Activated CD4-positive, alpha-beta memory T cell treated with anti-CD3 and anti-CD28 coated beads for 36 hours (primary cell): ENCODE measurements around the gene NDST4. TPM values are rescaled to one million over a fixed set of nuclear protein-coding genes. Genes with fewer than 3 reads are reported as not detected.

Source experiments
- CTCF ChIA-PET: fragments of 350-600 bp; sonication (Branson Sonifier 250); formaldehyde crosslinking; loops from one replicate; lab custom pipeline; 2021; ENCODE audit warnings: antibody characterized with exemption, inconsistent platforms; lab: Charles Lee
- POLR2A ChIA-PET: fragments of 350-600 bp; sonication (Branson Sonifier 250); formaldehyde crosslinking; loops from one replicate; lab custom pipeline; 2021; ENCODE audit warnings: antibody characterized with exemption; lab: Charles Lee
- DNase-seq: peaks from one replicate; pipeline ENCODE4 v3.0.0-alpha.2; 2020
- H3K27ac Mint-ChIP-seq: one replicate; pipeline ENCODE4 v1.8.0; 2021; ENCODE audit warnings: mixed read lengths
- H3K27me3 Mint-ChIP-seq: one replicate; pipeline ENCODE4 v1.8.0; 2021; ENCODE audit warnings: mixed read lengths
- H3K36me3 Mint-ChIP-seq: one replicate; pipeline ENCODE4 v1.8.0; 2021; ENCODE audit warnings: mixed read lengths
- H3K4me1 Mint-ChIP-seq: one replicate; pipeline ENCODE4 v1.8.0; 2021; ENCODE audit warnings: low read depth, mixed read lengths
- H3K4me3 Mint-ChIP-seq: one replicate; pipeline ENCODE4 v1.8.0; 2021; ENCODE audit warnings: mild to moderate bottlenecking, mixed read lengths
- H3K9me3 Mint-ChIP-seq: one replicate; pipeline ENCODE4 v1.8.0; 2021; ENCODE audit warnings: mixed read lengths
- intact Hi-C: fragments of 100-400 bp; cut with micrococcal nuclease; formaldehyde crosslinking; loops from one replicate; pipeline ENCODE4 v1.15.1; 2023
- total RNA-seq, 2 experiments: library from RNA; stranded (reverse); gene quantifications; one replicate each; pipeline ENCODE4 v1.2.3, GENCODE V29; 2021

Gene NDST4
- not detected for total RNA-seq

DNA sequence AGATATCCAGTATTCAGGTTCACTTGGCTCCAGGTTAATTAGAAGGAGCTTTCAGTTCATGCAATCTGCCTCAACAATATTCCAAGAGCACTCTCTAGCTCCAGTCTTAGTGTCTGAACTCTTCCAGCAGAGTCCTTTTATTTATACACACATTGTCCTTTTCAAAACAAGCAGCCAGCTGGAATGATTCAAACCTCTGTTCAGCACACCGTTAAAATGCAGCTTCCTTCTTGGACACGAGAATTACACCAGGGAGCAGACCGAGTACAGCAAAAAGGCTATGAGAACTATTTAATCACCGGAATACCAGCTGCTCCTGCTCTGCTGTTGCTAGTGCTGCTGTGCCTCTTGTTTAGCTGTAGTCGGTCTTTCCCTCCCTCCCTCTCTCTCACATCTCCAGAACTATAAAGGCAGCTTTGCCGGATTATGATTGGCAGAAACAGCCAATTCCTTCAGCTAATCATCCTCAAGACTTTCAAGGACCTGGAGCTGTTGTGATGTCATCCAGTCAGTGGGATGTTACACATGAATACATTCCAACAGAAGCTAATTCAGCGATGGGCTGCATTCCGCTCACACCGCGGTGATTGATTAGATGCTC is at the start of gene NDST4:
Gene NDST4, minus strand, starts transcription at position 115 of the 601 bp plus-strand sequence. CDS start 36,584 bp downstream, outside the sequence.
- Mint-ChIP-seq H3K27ac (no peak within 1 kb of the TSS), H3K4me3 (no peak within 1 kb of the TSS), H3K27me3 (no peaks in the 10 kb centered on the region), H3K4me1 (no peaks in the 10 kb centered on the region), H3K36me3 (no peaks in the 10 kb centered on the region), H3K9me3 (no peaks in the 10 kb centered on the region)
- ChIA-PET POLR2A (no interaction called here), CTCF (interaction anchor here (0.6 kb wide), 1 partner anchor 173 kb away, joined by 3 read pairs; no protein-coding TSS in a partner anchor)
- intact Hi-C loops: no loop called here
- no peak for DNase-seq

- CTCF ChIA-PET: interaction anchor here (1.3 kb wide), 1 partner anchor 70 kb away, joined by 3 read pairs; no protein-coding TSS in a partner anchor
- intact Hi-C loops: no loop called here
- H3K36me3 Mint-ChIP-seq: no peaks in the 10 kb centered on the region
- POLR2A ChIA-PET: no interaction called here
- no peak for DNase-seq
- H3K9me3 Mint-ChIP-seq: peaks cover 2% of the 10 kb centered on the region
- H3K27me3 Mint-ChIP-seq: no peaks in the 10 kb centered on the region
- no peaks in the 10 kb centered on the region for H3K4me1 Mint-ChIP-seq
- no peak overlapping the region for H3K27ac Mint-ChIP-seq
- H3K4me3 Mint-ChIP-seq: no peak overlapping the region
Observed at GRCh38 chr4:115159141-115159540, 45.7 kb upstream of the NDST4 start.

- Mint-ChIP-seq H3K4me3 (no peak overlapping the region), H3K27ac (no peak overlapping the region), H3K9me3 (peaks cover 2% of the 10 kb centered on the region), H3K36me3 (no peaks in the 10 kb centered on the region), H3K27me3 (no peaks in the 10 kb centered on the region), H3K4me1 (no peaks in the 10 kb centered on the region)
- no peak for DNase-seq
- CTCF ChIA-PET: interaction anchor here (1.3 kb wide), 1 partner anchor 69 kb away, joined by 3 read pairs; no protein-coding TSS in a partner anchor
- intact Hi-C loops: no loop called here
- POLR2A ChIA-PET: no interaction called here
Observed at GRCh38 chr4:115158296-115158695, 44.9 kb upstream of the NDST4 start.

- no peaks in the 10 kb centered on the region for H3K36me3 Mint-ChIP-seq
- no peaks in the 10 kb centered on the region for H3K27me3 Mint-ChIP-seq
- ChIA-PET CTCF (no interaction called here), POLR2A (no interaction called here)
- intact Hi-C loops: no loop called here
- no peak for DNase-seq
- no peak overlapping the region for H3K4me3 Mint-ChIP-seq
- no peak overlapping the region for H3K27ac Mint-ChIP-seq
- no peaks in the 10 kb centered on the region for H3K4me1 Mint-ChIP-seq
- H3K9me3 Mint-ChIP-seq: no peaks in the 10 kb centered on the region
Observed at GRCh38 chr4:115154826-115155225, 41.4 kb upstream of the NDST4 start.

- intact Hi-C loops: no loop called here
- ChIA-PET CTCF (no interaction called here), POLR2A (no interaction called here)
- no peak for DNase-seq
- no peaks in the 10 kb centered on the region for H3K36me3 Mint-ChIP-seq
- H3K4me1 Mint-ChIP-seq: no peaks in the 10 kb centered on the region
- no peak overlapping the region for H3K4me3 Mint-ChIP-seq
- H3K27me3 Mint-ChIP-seq: no peaks in the 10 kb centered on the region
- no peaks in the 10 kb centered on the region for H3K9me3 Mint-ChIP-seq
- no peak overlapping the region for H3K27ac Mint-ChIP-seq
Observed at GRCh38 chr4:115152965-115153364, 39.5 kb upstream of the NDST4 start.

DNA sequence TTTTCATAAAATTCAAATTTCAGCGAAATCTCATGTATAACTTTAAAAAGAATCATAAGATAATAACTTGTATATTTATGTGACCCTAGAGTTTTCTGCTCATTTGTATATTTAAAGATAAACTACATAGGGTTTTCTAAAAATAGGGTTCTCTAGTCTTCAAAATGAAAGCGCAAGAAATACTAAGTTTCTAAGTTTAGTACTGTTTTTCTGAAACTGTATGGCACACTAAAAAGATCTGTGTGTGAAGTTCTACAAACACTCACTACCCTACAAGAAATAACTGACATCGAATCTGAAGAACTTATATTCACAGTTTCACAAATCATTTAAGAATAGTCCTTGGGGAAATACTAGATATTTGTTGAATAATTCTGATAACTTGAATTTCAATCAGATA is 38.7 kb upstream of the NDST4 start:
- intact Hi-C loops: no loop called here
- Mint-ChIP-seq H3K36me3 (no peaks in the 10 kb centered on the region), H3K27ac (no peak overlapping the region), H3K27me3 (no peaks in the 10 kb centered on the region), H3K9me3 (no peaks in the 10 kb centered on the region), H3K4me3 (no peak overlapping the region), H3K4me1 (no peaks in the 10 kb centered on the region)
- no peak for DNase-seq
- ChIA-PET CTCF (no interaction called here), POLR2A (no interaction called here)

DNA sequence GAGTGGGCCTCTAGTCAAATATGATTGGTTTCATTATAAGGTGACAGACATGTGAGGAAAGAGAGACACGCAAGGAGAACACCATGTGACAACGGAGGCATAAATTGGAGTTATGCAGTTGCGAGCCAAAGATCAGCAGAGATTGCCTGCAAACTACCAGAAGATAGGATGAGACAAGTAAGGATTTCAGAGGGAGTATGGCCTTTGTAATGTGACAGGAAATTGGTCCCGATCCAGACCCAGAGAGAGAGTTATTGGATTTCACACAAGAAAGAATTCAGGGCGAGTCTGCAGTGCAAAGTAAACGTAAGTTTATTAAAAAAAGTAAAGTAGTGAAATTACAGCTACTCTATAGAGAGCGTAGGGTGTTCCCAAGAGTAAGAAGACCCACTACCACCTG is 35.7 kb upstream of the NDST4 start:
- no peak overlapping the region for H3K4me3 Mint-ChIP-seq
- no peak overlapping the region for H3K27ac Mint-ChIP-seq
- DNase-seq: no peak
- ChIA-PET CTCF (no interaction called here), POLR2A (no interaction called here)
- H3K4me1 Mint-ChIP-seq: no peaks in the 10 kb centered on the region
- H3K36me3 Mint-ChIP-seq: no peaks in the 10 kb centered on the region
- H3K27me3 Mint-ChIP-seq: no peaks in the 10 kb centered on the region
- intact Hi-C loops: no loop called here
- H3K9me3 Mint-ChIP-seq: no peaks in the 10 kb centered on the region

DNA sequence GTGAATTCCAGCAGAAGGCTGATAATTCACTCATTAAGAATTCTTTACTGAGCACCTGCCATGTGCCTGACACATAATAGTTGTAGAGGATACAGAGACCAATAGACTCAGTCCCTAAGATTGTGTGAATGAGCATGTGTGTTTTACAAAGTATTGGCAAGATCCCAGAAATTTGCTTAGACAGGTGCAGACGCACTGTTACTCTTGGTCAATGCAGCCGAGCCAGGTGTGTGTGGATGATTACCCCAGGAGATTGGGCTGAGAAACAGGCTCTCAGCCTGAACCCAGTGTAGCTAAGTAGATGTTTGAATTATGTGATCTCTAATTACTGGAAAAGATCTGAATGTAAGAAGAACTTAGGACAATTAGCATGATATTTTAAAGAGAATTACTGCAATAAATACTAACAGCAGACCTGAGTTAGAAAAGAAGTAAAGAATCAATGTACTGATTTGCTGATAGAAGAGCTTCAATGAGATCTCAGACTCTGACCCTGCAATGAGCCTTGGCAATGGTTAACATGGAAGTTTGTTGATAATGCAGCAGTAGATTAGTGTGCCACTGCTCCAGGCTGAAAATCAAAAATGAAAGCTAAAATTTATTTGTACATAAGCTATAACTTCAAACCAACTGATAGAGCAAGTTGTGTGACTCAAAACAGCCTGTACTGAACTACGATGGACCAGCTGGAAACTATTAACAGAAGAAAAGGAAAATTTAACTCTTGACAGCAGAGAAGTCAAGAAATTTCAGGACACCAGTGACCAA is 32.2 kb upstream of the NDST4 start:
- intact Hi-C loops: no loop called here
- no peak overlapping the region for H3K27ac Mint-ChIP-seq
- H3K27me3 Mint-ChIP-seq: no peaks in the 10 kb centered on the region
- POLR2A ChIA-PET: no interaction called here
- CTCF ChIA-PET: no interaction called here
- DNase-seq: no peak
- H3K36me3 Mint-ChIP-seq: no peaks in the 10 kb centered on the region
- H3K4me3 Mint-ChIP-seq: no peak overlapping the region
- H3K4me1 Mint-ChIP-seq: no peaks in the 10 kb centered on the region
- no peaks in the 10 kb centered on the region for H3K9me3 Mint-ChIP-seq

DNA sequence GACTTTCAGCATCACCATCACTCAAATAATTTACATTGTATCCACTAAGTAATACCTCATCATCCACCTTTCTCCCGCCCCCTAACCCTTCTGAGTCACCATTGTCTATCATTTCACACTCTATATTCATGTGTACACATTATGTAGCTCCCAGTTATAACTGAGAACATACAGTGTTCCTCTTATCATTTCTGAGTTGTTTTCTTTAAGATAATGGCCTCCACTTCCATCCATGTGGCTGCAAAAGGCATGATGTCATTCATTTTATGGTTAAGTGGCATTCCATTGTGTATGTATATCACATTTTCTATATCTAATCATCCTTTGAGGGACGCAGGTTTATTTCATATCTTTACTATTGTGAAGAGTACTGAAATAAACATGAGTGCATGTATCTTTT is 14.6 kb upstream of the NDST4 start:
- intact Hi-C loops: no loop called here
- POLR2A ChIA-PET: no interaction called here
- no peak overlapping the region for H3K27ac Mint-ChIP-seq
- no peaks in the 10 kb centered on the region for H3K4me1 Mint-ChIP-seq
- no peaks in the 10 kb centered on the region for H3K9me3 Mint-ChIP-seq
- CTCF ChIA-PET: no interaction called here
- no peak for DNase-seq
- H3K4me3 Mint-ChIP-seq: no peak overlapping the region
- H3K36me3 Mint-ChIP-seq: no peaks in the 10 kb centered on the region
- H3K27me3 Mint-ChIP-seq: no peaks in the 10 kb centered on the region

- ChIA-PET CTCF (no interaction called here), POLR2A (no interaction called here)
- Mint-ChIP-seq H3K27ac (no peak overlapping the region), H3K36me3 (no peaks in the 10 kb centered on the region), H3K4me3 (no peak overlapping the region), H3K9me3 (no peaks in the 10 kb centered on the region), H3K27me3 (no peaks in the 10 kb centered on the region), H3K4me1 (no peaks in the 10 kb centered on the region)
- intact Hi-C loops: no loop called here
- DNase-seq: no peak
Observed at GRCh38 chr4:115126491-115126890, 13.1 kb upstream of the NDST4 start.

GRCh38 chr4:115121351-115122043 is 8.1 kb upstream of the NDST4 start:
- H3K27ac Mint-ChIP-seq: no peak overlapping the region
- no peaks in the 10 kb centered on the region for H3K4me1 Mint-ChIP-seq
- ChIA-PET POLR2A (no interaction called here), CTCF (no interaction called here)
- H3K27me3 Mint-ChIP-seq: no peaks in the 10 kb centered on the region
- no peak for DNase-seq
- H3K4me3 Mint-ChIP-seq: no peak overlapping the region
- intact Hi-C loops: no loop called here
- no peaks in the 10 kb centered on the region for H3K36me3 Mint-ChIP-seq
- no peaks in the 10 kb centered on the region for H3K9me3 Mint-ChIP-seq

DNA sequence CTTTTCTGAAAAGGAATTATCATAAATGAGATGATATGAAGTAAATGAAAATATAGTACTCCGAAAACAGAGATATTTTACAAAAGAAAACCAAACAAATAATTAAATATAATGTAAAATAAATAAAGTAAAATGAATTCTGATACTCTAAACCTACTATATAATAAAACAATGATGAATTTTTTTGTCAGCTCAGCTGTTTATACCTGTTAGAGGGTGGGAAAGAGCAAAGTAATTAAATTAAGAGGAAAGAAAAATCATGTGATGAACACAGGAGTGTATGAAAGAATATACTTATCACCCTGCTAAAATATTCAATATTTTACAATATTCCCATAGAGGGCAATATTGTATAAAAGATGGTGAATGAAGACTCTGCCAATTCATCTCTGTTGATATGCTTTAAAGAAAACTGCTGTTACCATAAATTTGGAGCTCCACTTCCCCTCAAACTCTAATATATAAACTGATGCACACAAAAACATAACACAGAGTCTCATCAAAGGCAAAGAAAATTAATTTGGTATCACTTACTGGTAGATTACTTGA is 6.5 kb upstream of the NDST4 start:
- DNase-seq: no peak
- Mint-ChIP-seq H3K27me3 (no peaks in the 10 kb centered on the region), H3K4me3 (no peak overlapping the region), H3K9me3 (no peaks in the 10 kb centered on the region), H3K27ac (no peak overlapping the region), H3K36me3 (no peaks in the 10 kb centered on the region), H3K4me1 (no peaks in the 10 kb centered on the region)
- CTCF ChIA-PET: no interaction called here
- POLR2A ChIA-PET: no interaction called here
- intact Hi-C loops: no loop called here
